Prostate gland (tissue), 2 donors: ENCODE data around the gene PMM2. TPM values are rescaled to one million over a fixed set of nuclear protein-coding genes. Genes with fewer than 3 reads are reported as not detected.

Source experiments
- DNase-seq: peaks from one replicate; pipeline ENCODE4 v3.0.0-alpha.2; 2019; ENCODE audit warnings: low spot score
- H3K27ac ChIP-seq, 2 donors: fragments of 200-600 bp; sonication (generic); 2 replicates each; pipeline ENCODE4 v1.5.1; 2017 to 2019
- H3K27me3 ChIP-seq: fragments of 200-600 bp; sonication (generic); replicated peaks from 2 replicates; pipeline ENCODE4 v1.5.1; 2019; ENCODE audit not compliant: insufficient read depth
- H3K36me3 ChIP-seq, 2 donors: fragments of 200-600 bp; sonication (generic); 1 replicate in 1 of 2; 2 replicates in 1 of 2; pipeline versions ENCODE4 v1.5.1 to v1.8.1; 2017 to 2019
- H3K4me1 ChIP-seq: fragments of 200-600 bp; sonication (generic); replicated peaks from 2 replicates; pipeline ENCODE4 v1.5.1; 2019
- H3K4me3 ChIP-seq, 2 donors: fragments of 200-600 bp; sonication (generic); 2 replicates each; pipeline ENCODE4 v1.5.1; 2017 to 2019
- H3K9me3 ChIP-seq: fragments of 200-600 bp; sonication (generic); 2 replicates; pipeline ENCODE4 v1.5.1; 2017
- CTCF ChIP-seq, 4 experiments: fragments of 200-600 bp in 2 of 4; fragments of 450-650 bp in 2 of 4; sonication (generic) in 2 of 4; IDR thresholded peaks; 1 replicate in 3 of 4; 2 replicates in 1 of 4; pipeline ENCODE4 v1.5.1; 2016 to 2019; ENCODE audit warnings: antibody characterized with exemption in 4 of 4, mild to moderate bottlenecking in 2 of 4, moderate library complexity in 2 of 4
- POLR2A ChIP-seq: fragments of 450-650 bp; IDR thresholded peaks from one replicate; pipeline ENCODE4 v1.6.1; 2016; ENCODE audit warnings: antibody characterized with exemption, mild to moderate bottlenecking
- POLR2AphosphoS5 ChIP-seq: sonication (generic); formaldehyde crosslinking; IDR thresholded peaks from one replicate; pipeline ENCODE4 v1.6.1; 2017; ENCODE audit warnings: antibody characterized with exemption
- WGBS: methylation state at CpG from one replicate; pipeline ENCODE4 v1.1.5; 2018; 5-methylcytosine and 5-hydroxymethylcytosine counted together
- intact Hi-C: fragments of 100-400 bp; cut with DNase I; formaldehyde crosslinking; loops from one replicate; pipeline ENCODE4 v1.14.2; 2022
- total RNA-seq, 2 donors: library from RNA; depleted of rRNA; stranded (reverse); fragments of >200 nt; gene quantifications; one replicate each; pipeline ENCODE4 v1.1.0, GENCODE V29; 2016

Gene PMM2
- total RNA-seq, 2 donors from 2014 or later = 30.6 to 39.2 TPM

- no peaks in the 10 kb centered on the region for H3K4me1 ChIP-seq
Observed at GRCh38 chr16:8847145-8847544, 49.5 kb downstream of the PMM2 start.

GRCh38 chr16:8847623-8848022 lies 50.0 kb downstream of the PMM2 start:
- TF ChIP-seq CTCF (IDR thresholded peaks at IDR 0.05) (no peak), POLR2AphosphoS5 (no peak), POLR2A (no peak)
- Histone ChIP-seq H3K4me1 (no peaks in the 10 kb centered on the region), H3K4me3 (no peak overlapping the region), H3K27ac (no peak overlapping the region), H3K9me3 (no peaks in the 10 kb centered on the region), H3K36me3 (no peaks in the 10 kb centered on the region), H3K27me3 (no peaks in the 10 kb centered on the region)
- intact Hi-C loops = no loop called here
- DNase-seq = no peak
- 89% methylated on average over 15 of the region's 15 CpGs for WGBS

More at GRCh38 chr16:8847145-8847544, 49.5 kb downstream of the PMM2 start:
- Histone ChIP-seq H3K36me3 (no peaks in the 10 kb centered on the region), H3K27me3 (no peaks in the 10 kb centered on the region), H3K4me3 (no peak overlapping the region), H3K27ac (no peak overlapping the region), H3K9me3 (no peaks in the 10 kb centered on the region)
- no peak for DNase-seq
- TF ChIP-seq POLR2AphosphoS5 (no peak), POLR2A (no peak), CTCF (IDR thresholded peaks at IDR 0.05) (no peak)
- intact Hi-C loops = no loop called here
- WGBS = 83% methylated on average over 13 of the region's 13 CpGs

GRCh38 chr16:8848231-8848938 lies 50.7 kb downstream of the PMM2 start:
- intact Hi-C loops = no loop called here
- Histone ChIP-seq H3K27ac (no peak overlapping the region), H3K27me3 (no peaks in the 10 kb centered on the region), H3K4me1 (no peaks in the 10 kb centered on the region), H3K4me3 (no peak overlapping the region), H3K9me3 (no peaks in the 10 kb centered on the region), H3K36me3 (no peaks in the 10 kb centered on the region)
- DNase-seq = no peak
- TF ChIP-seq POLR2AphosphoS5 (no peak), POLR2A (no peak), CTCF (IDR thresholded peaks at IDR 0.05) (no peak)
- 85% methylated on average over 26 of the region's 26 CpGs for WGBS

- no peaks in the 10 kb centered on the region for H3K9me3 ChIP-seq
- H3K4me3 ChIP-seq = no peak overlapping the region
- H3K4me1 ChIP-seq = no peaks in the 10 kb centered on the region
- TF ChIP-seq POLR2AphosphoS5 (no peak), CTCF (IDR thresholded peaks at IDR 0.05) (no peak), POLR2A (no peak)
- intact Hi-C loops = no loop called here
- WGBS = 75% methylated on average over 8 of the region's 8 CpGs
- H3K36me3 ChIP-seq = no peaks in the 10 kb centered on the region
- DNase-seq = no peak
- H3K27me3 ChIP-seq = no peaks in the 10 kb centered on the region
- no peak overlapping the region for H3K27ac ChIP-seq
Observed at GRCh38 chr16:8848939-8849391, 51.3 kb downstream of the PMM2 start.

GRCh38 chr16:8849411-8850011 lies 51.9 kb downstream of the PMM2 start:
- Histone ChIP-seq H3K27me3 (no peaks in the 10 kb centered on the region), H3K4me1 (no peaks in the 10 kb centered on the region), H3K9me3 (no peaks in the 10 kb centered on the region), H3K4me3 (no peak overlapping the region), H3K36me3 (no peaks in the 10 kb centered on the region), H3K27ac (no peak overlapping the region)
- TF ChIP-seq POLR2AphosphoS5 = no peak
- TF ChIP-seq POLR2A = no peak
- TF ChIP-seq CTCF (IDR thresholded peaks at IDR 0.05) = no peak
- intact Hi-C loops = no loop called here
- WGBS = 74% methylated on average over 19 of the region's 19 CpGs
- DNase-seq = no peak
